GM20431 (cell line): ENCODE data around the gene HEXD.

ENCODE experiments used
- in situ Hi-C: fragments of 300-500 bp; cut with MseI, MboI; formaldehyde crosslinking; loops from one replicate; pipeline ENCODE4 v1.15.0; 2020; ENCODE audit warnings: low sequenced_read_pairs; ENCODE audit not compliant: unreplicated experiment

Gene HEXD

GRCh38 chr17:82412535-82413520 lies 5.3 kb upstream of the HEXD start:
- in situ Hi-C loops, result no loop called here

GRCh38 chr17:82414548-82415281 lies 3.4 kb upstream of the HEXD start:
- in situ Hi-C loops, result no loop called here

- in situ Hi-C loops, result no loop called here
Observed at GRCh38 chr17:82415336-82415735, 2.8 kb upstream of the HEXD start.

GRCh38 chr17:82415786-82416185 lies 2.4 kb upstream of the HEXD start:
- in situ Hi-C loops, result no loop called here

- in situ Hi-C loops, result no loop called here
Observed at GRCh38 chr17:82416264-82416663, 1.9 kb upstream of the HEXD start.

GRCh38 chr17:82416771-82417170 lies 1.4 kb upstream of the HEXD start:
- in situ Hi-C loops, result no loop called here

GRCh38 chr17:82419540-82419939 lies 1.4 kb downstream of the HEXD start:
- in situ Hi-C loops, result no loop called here

- in situ Hi-C loops, result no loop called here
Observed at GRCh38 chr17:82424001-82424862, 6.1 kb downstream of the HEXD start.

- in situ Hi-C loops, result no loop called here
Observed at GRCh38 chr17:82424863-82425159, 6.7 kb downstream of the HEXD start.

GRCh38 chr17:82428546-82428945 lies 10.4 kb downstream of the HEXD start:
- in situ Hi-C loops, result no loop called here

- in situ Hi-C loops, result no loop called here
Observed at GRCh38 chr17:82429824-82430223, 11.7 kb downstream of the HEXD start.

GRCh38 chr17:82432017-82432416 lies 13.9 kb downstream of the HEXD start:
- in situ Hi-C loops, result no loop called here

GRCh38 chr17:82433560-82434215 lies 15.5 kb downstream of the HEXD start:
- in situ Hi-C loops, result no loop called here

- in situ Hi-C loops, result no loop called here
Observed at GRCh38 chr17:82434216-82434565, 16.0 kb downstream of the HEXD start.

- in situ Hi-C loops, result no loop called here
Observed at GRCh38 chr17:82435103-82435502, 17.0 kb downstream of the HEXD start.

GRCh38 chr17:82435601-82436583 lies 17.7 kb downstream of the HEXD start:
- in situ Hi-C loops, result no loop called here

- in situ Hi-C loops, result no loop called here
Observed at GRCh38 chr17:82436601-82437324, 18.6 kb downstream of the HEXD start.

GRCh38 chr17:82437325-82437668 lies 19.1 kb downstream of the HEXD start:
- in situ Hi-C loops, result no loop called here
